Ovary (tissue), 3 donors: ENCODE data around the gene IL1R1.
"Not testable (repeated sequence)": the region's sequence is repeated elsewhere in the genome, so short reads cannot be mapped to it uniquely, and the experiment has no call there.

Experiments used
- EP300 ChIP-seq: sonication (generic); formaldehyde crosslinking; IDR thresholded peaks from one replicate; pipeline ENCODE4 v1.6.1; 2017; ENCODE audit warnings: antibody characterized with exemption
- TF ChIP-seq, protein P1 (sequence below), 3 donors: fragments of 450-650 bp in 2 of 3; fragments of 200-600 bp in 1 of 3; IDR thresholded peaks; one replicate each; pipeline versions ENCODE4 v1.5.1 to v1.8.0; 2016 to 2022; ENCODE audit warnings: antibody characterized with exemption in 3 of 3, mild to moderate bottlenecking in 1 of 3
- donor health status: DM: no; HTN: no; CAD: no.

- TF ChIP-seq EP300: not testable (repeated sequence)
- TF ChIP-seq, protein P1, sequence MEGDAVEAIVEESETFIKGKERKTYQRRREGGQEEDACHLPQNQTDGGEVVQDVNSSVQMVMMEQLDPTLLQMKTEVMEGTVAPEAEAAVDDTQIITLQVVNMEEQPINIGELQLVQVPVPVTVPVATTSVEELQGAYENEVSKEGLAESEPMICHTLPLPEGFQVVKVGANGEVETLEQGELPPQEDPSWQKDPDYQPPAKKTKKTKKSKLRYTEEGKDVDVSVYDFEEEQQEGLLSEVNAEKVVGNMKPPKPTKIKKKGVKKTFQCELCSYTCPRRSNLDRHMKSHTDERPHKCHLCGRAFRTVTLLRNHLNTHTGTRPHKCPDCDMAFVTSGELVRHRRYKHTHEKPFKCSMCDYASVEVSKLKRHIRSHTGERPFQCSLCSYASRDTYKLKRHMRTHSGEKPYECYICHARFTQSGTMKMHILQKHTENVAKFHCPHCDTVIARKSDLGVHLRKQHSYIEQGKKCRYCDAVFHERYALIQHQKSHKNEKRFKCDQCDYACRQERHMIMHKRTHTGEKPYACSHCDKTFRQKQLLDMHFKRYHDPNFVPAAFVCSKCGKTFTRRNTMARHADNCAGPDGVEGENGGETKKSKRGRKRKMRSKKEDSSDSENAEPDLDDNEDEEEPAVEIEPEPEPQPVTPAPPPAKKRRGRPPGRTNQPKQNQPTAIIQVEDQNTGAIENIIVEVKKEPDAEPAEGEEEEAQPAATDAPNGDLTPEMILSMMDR (IDR thresholded peaks at IDR 0.05): not testable (repeated sequence)
Measured at GRCh38 chr2:102102636-102102948, 40.0 kb upstream of the IL1R1 start.
